HG03159 (cell line): Measurements from ENCODE around the gene PRR30.
"Not testable (repeated sequence)": the region's sequence is repeated elsewhere in the genome, so short reads cannot be mapped to it uniquely, and the experiment has no call there.

Source experiments
- ATAC-seq: cut with Tn5 transposase; IDR thresholded peaks from one replicate; pipeline ENCODE4 v1.9.1; 2021; ENCODE audit warnings: mild to moderate bottlenecking, moderate library complexity; ENCODE audit not compliant: unreplicated experiment

Gene PRR30

GRCh38 chr2:27139310-27139709 lies at the start of gene PRR30:
PRR30 (minus strand) TSS chr2:27139410; CDS start chr2:27138329, 1,081 bp downstream.
- no peak for ATAC-seq

GRCh38 chr2:27186613-27187345 lies 47.6 kb upstream of the PRR30 start:
- ATAC-seq: no peak

GRCh38 chr2:27185331-27186026 lies 46.3 kb upstream of the PRR30 start:
- ATAC-seq: no peak

GRCh38 chr2:27184115-27184514 lies 44.9 kb upstream of the PRR30 start:
- ATAC-seq: no peak

GRCh38 chr2:27182346-27182745 lies 43.1 kb upstream of the PRR30 start:
- no peak for ATAC-seq

- ATAC-seq: no peak
Measured at GRCh38 chr2:27179344-27180000, 40.3 kb upstream of the PRR30 start.

- no peak for ATAC-seq
Measured at GRCh38 chr2:27178469-27178868, 39.3 kb upstream of the PRR30 start.

DNA sequence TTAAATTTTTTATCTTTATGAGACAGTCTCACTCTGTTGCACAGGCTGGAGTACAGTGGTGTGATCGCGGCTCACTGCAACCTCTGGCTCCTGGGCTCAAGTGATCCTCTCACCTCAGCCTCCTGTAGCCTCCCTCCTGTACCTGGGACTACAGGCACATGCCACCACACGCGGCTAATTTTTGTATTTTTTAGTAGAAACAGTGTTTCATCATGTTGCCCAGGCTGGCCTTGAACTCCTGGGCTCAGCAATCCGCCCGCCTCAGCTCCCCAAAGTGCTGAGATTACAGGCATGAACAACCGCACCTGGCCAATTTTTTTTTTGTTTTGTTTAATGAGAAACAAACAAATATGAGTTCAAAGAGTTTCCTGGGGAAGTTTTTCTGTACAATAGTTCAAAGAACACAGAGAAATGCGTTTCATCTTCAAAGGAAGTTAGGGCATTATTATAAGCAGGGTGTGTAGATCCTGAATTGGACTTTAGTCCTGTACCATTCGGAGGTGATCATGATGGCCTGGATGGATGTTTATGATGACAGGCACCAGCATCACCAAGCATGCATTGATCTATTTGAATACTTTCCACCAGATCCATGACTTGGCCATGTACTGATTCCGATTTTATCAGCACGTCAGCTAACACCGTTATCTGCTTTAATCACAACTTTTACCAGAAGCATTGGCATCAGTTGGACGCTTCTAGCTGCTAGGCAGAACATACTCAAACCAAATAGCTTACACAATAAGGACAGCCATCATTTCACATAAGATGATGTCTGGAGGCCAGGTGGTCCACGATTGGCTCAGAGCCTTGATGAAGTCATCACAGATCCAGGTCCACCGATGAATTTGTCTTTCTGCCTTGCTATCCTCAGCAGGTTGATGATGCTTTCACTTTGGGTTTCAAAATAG lies 38.5 kb upstream of the PRR30 start:
- ATAC-seq: no peak

GRCh38 chr2:27175781-27176180 lies 36.6 kb upstream of the PRR30 start:
- not testable (repeated sequence) for ATAC-seq

DNA sequence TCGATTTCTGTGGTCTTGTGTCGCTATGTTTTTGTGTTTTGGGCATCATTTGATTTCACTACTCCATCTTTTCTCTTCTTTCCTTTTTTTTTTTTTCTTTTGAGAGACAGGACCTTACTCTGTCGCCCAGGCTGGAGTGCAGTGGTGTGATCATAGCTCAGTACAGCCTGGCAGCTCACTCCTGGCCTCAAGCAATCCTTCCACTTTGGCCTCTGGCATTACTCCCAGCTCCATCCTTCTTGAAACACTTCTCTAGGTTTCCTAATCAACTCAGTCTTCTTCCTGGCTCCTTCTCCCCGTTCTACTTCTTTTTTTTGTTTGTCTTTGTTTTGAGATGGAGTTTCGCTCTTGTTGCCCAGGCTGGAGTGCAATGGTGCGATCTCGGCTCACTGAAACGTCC lies 36.1 kb upstream of the PRR30 start:
- ATAC-seq: no peak

DNA sequence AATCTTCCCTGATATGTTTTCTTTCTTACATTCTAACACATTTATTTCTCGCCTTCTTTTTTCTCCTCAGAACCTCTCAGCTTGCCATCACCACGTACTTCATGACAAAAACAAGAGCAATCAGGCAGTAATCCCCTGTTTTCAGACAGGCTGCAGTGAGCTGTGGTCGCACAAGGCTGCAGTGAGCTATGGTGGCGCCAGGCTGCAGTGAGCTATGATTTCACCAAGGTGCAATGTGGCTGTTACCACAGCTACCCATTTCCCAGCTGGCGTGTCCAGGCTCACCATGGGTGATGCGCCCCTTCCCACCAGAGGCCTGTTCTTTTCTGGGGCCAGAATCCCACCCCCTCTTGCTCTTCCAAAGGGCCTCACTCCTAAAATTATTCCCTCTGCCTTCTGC lies 35.4 kb upstream of the PRR30 start:
- no peak for ATAC-seq

- no peak for ATAC-seq
Measured at GRCh38 chr2:27171351-27171848, 32.2 kb upstream of the PRR30 start.

DNA sequence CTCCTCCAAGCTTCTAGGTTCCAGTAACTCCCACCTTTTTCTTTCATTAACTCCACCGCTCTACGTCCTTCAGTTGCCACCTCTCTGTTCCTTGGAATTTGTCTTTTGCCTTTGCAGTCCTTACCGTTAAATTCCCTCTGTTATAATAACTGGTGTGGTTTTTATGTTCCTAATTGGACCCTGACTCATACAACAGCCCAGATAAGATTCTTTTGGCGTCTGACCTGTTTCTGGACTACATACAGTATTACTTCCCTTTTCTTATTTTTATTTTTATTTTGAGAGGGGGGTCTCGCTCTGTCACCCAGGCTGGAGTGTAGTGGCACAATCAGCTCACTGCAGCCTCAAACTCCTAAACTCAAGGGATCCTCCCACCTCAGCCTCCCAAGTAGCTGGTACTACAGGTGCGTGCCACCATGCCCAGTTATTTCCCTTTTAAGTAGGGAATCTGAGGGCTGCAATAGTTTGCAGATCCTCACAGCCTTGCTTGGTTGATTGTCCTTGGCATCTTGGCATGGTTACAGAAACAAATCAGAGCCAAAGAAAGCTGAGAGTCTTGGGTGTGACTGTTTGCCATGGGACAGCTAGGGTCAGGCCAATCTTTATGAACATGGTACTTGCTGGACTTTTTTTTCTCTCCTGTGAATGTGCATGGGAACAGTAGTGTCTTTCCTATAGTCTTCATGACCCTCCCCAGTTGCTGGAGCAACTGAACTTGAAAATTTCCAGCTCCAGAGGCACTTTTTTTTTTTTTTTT lies 31.5 kb upstream of the PRR30 start:
- no peak for ATAC-seq

- ATAC-seq: no peak
Measured at GRCh38 chr2:27164960-27165763, 26.0 kb upstream of the PRR30 start.

DNA sequence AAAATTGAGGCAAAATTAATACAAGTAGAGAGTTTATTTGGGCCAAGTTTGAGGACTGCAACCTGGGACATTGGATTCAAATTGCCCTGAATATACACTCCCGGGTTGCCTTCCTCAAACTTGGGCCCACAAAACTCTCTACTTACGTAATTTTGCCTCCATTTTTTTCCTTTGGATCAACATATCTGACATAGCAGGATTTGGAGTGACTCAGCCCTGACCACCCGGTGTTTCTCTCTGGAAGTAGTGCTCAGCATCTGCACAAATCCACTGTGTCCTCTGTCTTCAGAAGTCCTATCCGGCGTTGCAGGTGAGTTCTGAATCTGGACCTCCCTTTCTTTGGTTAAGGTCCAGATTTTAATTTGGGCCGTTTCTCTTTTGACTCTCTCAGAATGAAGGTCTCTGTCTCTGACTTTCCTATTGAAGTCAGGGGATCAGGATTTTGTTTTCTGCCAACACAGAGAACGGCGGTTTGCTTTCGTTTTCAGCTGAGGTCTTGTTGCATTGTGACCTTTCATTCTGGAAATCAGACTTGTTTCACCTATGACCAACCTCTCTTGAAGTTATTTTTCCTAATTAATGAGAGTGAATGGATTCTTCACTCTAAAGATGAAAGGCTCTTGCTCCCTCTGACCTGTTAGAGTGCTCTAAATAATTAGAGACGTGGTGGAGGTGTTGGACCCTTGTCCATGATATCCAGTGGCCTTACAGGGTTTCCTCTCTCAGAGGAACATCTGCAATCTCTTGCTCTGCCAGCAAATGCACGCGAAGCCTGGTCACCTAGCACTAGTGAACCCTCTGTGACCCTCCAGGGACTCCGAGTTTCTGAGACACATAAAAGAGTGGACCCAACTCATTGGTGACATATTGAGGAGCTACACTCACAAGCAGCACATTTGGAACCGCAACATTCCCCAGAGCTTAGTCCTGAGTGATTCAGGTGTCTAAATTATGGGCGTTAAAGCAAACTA lies 23.2 kb upstream of the PRR30 start:
- no peak for ATAC-seq

GRCh38 chr2:27160191-27160590 lies 21.0 kb upstream of the PRR30 start:
- no peak for ATAC-seq

DNA sequence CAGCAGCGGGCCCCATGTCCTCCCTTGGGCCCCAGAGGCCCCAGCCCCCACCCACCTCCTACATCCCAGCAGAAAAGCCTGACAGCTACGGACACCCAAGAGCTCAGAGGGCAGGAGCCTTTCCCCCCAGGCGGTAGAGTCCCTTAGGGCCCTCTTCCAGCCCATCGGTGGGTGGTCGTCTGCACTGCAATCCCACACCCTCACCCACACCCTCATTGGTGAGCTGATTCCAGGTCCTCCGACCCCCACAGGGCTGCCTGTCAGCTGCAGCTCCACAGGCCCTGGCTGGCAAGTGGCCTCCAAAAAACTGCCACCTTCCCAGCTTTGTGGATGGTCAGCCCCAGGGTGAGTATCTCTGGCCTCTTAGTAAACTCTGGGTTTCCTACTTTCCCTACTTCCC lies 20.1 kb upstream of the PRR30 start:
- ATAC-seq: no peak

GRCh38 chr2:27158468-27158867 lies 19.3 kb upstream of the PRR30 start:
- no peak for ATAC-seq
